ENCODE results near the gene FBRSL1. TPM values are rescaled to one million over a fixed set of nuclear protein-coding genes. Genes with fewer than 3 reads are reported as not detected.

Gene FBRSL1
- total RNA-seq, 1 experiment from 2014 or later: 119 TPM

DNA sequence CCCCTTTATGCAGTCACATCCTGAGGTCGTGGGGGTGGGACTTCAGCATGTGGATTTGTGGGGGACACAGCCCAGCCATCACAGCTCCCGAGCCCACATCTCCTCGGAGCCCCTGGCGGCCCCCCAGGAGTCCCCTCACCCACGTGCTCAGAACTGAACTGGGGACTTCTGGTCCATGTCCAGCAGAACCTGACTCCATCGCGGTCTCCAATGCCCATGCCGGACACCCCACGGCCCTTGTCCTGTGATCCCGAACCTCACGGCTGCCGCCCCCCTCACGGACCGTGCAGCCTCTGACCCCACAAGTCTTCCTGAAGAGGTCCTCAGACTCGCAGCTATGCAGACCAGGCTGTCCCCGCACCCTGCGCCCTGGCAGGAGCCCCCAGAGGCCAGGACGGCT, 13.5 kb upstream of the FBRSL1 start:
- BruUV-seq (replicated peaks): no TSS peak
- no peak for DNase-seq
- CTCF ChIA-PET: no interaction called here
- peaks cover 32% of the 10 kb centered on the region for H3K36me3 Mint-ChIP-seq (ENCODE audit: insufficient read depth, unreplicated experiment)
- TF ChIP-seq, protein P1, sequence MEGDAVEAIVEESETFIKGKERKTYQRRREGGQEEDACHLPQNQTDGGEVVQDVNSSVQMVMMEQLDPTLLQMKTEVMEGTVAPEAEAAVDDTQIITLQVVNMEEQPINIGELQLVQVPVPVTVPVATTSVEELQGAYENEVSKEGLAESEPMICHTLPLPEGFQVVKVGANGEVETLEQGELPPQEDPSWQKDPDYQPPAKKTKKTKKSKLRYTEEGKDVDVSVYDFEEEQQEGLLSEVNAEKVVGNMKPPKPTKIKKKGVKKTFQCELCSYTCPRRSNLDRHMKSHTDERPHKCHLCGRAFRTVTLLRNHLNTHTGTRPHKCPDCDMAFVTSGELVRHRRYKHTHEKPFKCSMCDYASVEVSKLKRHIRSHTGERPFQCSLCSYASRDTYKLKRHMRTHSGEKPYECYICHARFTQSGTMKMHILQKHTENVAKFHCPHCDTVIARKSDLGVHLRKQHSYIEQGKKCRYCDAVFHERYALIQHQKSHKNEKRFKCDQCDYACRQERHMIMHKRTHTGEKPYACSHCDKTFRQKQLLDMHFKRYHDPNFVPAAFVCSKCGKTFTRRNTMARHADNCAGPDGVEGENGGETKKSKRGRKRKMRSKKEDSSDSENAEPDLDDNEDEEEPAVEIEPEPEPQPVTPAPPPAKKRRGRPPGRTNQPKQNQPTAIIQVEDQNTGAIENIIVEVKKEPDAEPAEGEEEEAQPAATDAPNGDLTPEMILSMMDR (IDR thresholded peaks at IDR 0.05; ENCODE audit: unreplicated experiment): no peak
- peaks cover 3% of the 10 kb centered on the region for H3K9me3 Mint-ChIP-seq (ENCODE audit: low read depth, unreplicated experiment)
- intact Hi-C loops (cut with micrococcal nuclease; ENCODE audit: unreplicated experiment): no loop called here
- peaks cover 71% of the 10 kb centered on the region for H3K27me3 Mint-ChIP-seq (ENCODE audit: unreplicated experiment)
- H3K4me3 Mint-ChIP-seq (ENCODE audit: low read depth, unreplicated experiment): no peak overlapping the region
- peaks cover 16% of the 10 kb centered on the region for H3K4me1 Mint-ChIP-seq (ENCODE audit: low read depth, unreplicated experiment)
- H3K27ac Mint-ChIP-seq (ENCODE audit: unreplicated experiment): peak overlapping the region; percentile 82

DNA sequence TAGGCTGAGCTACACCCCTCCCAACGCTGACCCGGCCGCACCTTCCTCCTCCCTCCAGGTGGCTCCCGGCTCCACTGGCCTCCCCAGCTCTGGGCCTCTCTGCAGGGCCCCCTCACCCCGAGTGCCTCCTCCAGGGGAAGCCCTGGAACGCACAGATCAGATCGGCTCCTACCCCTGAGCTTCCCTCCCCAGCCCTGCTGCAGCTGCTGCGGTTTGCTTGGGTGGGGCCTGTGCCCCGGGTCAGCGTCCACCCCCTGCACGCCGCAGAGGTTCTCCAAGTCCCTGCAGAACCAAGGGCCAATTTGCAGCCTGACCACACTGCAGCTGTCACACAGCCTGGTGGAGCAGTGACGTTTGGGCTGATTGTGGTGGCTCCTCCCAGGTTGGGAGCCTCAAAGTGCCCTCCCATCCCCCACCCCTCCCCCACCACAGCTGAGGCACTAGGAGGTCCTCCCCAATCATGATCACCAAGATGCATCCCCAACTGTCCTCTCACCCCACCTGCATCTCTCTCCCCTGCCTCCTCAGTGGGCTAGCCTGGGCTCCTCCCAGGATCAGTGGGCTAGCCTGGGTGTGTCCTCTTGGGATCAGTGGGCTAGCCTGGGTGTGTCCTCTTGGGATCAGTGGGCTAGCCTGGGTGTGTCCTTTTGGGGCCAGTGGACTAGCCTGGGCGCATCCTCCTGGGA, 12.8 kb upstream of the FBRSL1 start:
- intact Hi-C loops (cut with micrococcal nuclease; ENCODE audit: unreplicated experiment): no loop called here
- Mint-ChIP-seq H3K36me3 (ENCODE audit: insufficient read depth, unreplicated experiment) (peaks cover 29% of the 10 kb centered on the region), H3K27me3 (ENCODE audit: unreplicated experiment) (peaks cover 71% of the 10 kb centered on the region), H3K4me3 (ENCODE audit: low read depth, unreplicated experiment) (no peak overlapping the region), H3K27ac (ENCODE audit: unreplicated experiment) (peak overlapping the region; percentile 82), H3K4me1 (ENCODE audit: low read depth, unreplicated experiment) (peaks cover 16% of the 10 kb centered on the region), H3K9me3 (ENCODE audit: low read depth, unreplicated experiment) (peaks cover 3% of the 10 kb centered on the region)
- TF ChIP-seq, protein P1 (IDR thresholded peaks at IDR 0.05; ENCODE audit: unreplicated experiment): no peak
- no TSS peak for BruUV-seq (replicated peaks)
- CTCF ChIA-PET: no interaction called here
- DNase-seq: no peak

DNA sequence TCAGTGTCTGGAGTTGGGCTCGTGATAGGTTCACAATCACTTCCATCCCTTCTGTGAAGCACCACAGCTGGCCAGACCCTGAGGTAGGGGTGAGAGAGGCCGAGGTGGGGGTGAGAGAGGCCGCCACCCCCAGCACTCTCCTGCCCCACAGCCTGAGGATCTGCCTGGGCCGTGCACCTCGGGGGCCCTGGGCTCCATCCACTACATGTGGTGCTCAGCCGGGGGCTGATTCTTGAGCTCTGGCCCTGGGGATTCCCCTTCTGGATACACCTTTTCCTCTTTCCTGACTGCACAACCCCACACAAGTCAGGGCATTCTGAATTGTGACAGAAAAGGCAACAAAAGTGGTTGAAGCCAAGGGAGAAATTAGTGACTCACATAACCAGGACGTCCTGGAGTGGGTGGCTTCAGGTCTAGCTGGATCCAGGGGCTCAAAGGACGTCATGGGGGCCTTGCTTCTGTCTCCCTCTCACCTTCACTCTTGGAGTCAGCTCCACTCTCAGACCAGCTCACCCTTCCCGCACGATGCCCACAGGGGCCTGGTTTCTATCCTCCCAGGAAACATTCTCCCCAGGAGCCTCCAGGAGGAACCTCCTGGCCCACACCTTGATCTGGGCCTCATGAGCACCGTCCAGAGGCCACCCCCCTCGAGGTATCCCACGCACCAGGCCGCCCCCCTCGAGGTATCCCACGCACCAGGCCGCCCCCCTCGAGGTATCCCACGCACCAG, 12.1 kb upstream of the FBRSL1 start:
- CTCF ChIA-PET: no interaction called here
- peaks cover 24% of the 10 kb centered on the region for H3K36me3 Mint-ChIP-seq (ENCODE audit: insufficient read depth, unreplicated experiment)
- BruUV-seq (replicated peaks): no TSS peak
- no peak overlapping the region for H3K4me3 Mint-ChIP-seq (ENCODE audit: low read depth, unreplicated experiment)
- intact Hi-C loops (cut with micrococcal nuclease; ENCODE audit: unreplicated experiment): no loop called here
- no peak overlapping the region for H3K27ac Mint-ChIP-seq (ENCODE audit: unreplicated experiment)
- peaks cover 16% of the 10 kb centered on the region for H3K4me1 Mint-ChIP-seq (ENCODE audit: low read depth, unreplicated experiment)
- H3K27me3 Mint-ChIP-seq (ENCODE audit: unreplicated experiment): peaks cover 76% of the 10 kb centered on the region
- DNase-seq: no peak
- peaks cover 3% of the 10 kb centered on the region for H3K9me3 Mint-ChIP-seq (ENCODE audit: low read depth, unreplicated experiment)
- TF ChIP-seq, protein P1 (IDR thresholded peaks at IDR 0.05; ENCODE audit: unreplicated experiment): no peak

DNA sequence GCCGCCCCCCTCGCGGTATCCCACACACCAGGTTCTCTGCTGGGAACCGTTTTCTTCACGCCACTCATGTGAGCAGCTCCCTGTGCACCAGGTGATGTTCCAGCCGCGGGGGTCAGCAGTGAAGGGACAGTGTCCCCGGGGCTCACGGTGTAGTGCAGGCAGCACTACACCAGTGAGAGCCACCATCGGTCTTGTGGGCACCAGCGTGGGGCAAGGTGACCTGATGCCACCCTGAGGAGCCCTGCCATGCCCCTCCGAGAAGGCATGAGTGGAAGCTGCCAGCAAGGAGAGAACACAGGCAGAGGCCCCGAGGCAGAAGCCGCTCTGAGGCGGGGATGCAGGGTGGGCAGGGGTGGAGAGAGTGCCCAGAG, 11.5 kb upstream of the FBRSL1 start:
- no peak overlapping the region for H3K27ac Mint-ChIP-seq (ENCODE audit: unreplicated experiment)
- peaks cover 24% of the 10 kb centered on the region for H3K36me3 Mint-ChIP-seq (ENCODE audit: insufficient read depth, unreplicated experiment)
- CTCF ChIA-PET: no interaction called here
- no TSS peak for BruUV-seq (replicated peaks)
- H3K9me3 Mint-ChIP-seq (ENCODE audit: low read depth, unreplicated experiment): peaks cover 3% of the 10 kb centered on the region
- TF ChIP-seq, protein P1 (IDR thresholded peaks at IDR 0.05; ENCODE audit: unreplicated experiment): no peak
- DNase-seq: no peak
- H3K4me3 Mint-ChIP-seq (ENCODE audit: low read depth, unreplicated experiment): no peak overlapping the region
- intact Hi-C loops (cut with micrococcal nuclease; ENCODE audit: unreplicated experiment): no loop called here
- H3K4me1 Mint-ChIP-seq (ENCODE audit: low read depth, unreplicated experiment): peaks cover 16% of the 10 kb centered on the region
- H3K27me3 Mint-ChIP-seq (ENCODE audit: unreplicated experiment): peaks cover 82% of the 10 kb centered on the region
